NCI-H146 treated with DMSO at 0.1 percent for 48 hours (cell line): ENCODE results near the gene CCNL2.

Experiments
- DNase-seq: peaks from one replicate; lab custom pipeline; 2025; ENCODE audit not compliant: unreplicated experiment; lab: John Stamatoyannopoulos, UW

The CCNL2 gene

DNA sequence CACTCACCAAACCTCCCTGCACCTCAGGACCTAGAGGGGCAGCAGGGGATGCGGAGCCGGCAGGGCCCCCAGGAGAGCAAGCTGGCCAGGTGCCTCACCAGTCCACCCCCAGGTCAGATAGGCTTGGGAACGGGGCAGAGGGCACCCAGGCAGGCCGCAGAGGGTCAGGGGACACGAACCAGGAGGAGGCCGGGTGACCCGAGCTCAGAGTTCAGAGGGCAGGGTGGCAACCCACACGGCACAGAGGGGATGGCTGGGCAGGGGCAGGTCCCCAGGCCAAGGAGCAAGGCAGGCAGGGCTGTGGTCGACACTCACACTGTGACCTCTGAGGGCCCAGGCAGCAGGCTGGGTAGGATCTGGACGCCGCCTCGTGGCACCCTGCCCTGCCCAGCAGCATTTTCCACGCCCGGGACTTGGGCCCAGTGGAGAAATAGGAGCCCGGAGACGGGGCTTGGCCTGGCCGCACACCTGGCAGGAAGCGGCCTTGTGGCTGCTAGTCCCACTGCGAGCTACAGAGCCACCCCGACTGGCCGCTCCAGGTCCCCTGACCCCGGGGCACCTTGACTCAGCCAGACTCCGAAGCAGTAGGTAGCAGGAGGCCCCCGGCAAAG is 55.2 kb downstream of the CCNL2 start:
- no peak for DNase-seq

DNA sequence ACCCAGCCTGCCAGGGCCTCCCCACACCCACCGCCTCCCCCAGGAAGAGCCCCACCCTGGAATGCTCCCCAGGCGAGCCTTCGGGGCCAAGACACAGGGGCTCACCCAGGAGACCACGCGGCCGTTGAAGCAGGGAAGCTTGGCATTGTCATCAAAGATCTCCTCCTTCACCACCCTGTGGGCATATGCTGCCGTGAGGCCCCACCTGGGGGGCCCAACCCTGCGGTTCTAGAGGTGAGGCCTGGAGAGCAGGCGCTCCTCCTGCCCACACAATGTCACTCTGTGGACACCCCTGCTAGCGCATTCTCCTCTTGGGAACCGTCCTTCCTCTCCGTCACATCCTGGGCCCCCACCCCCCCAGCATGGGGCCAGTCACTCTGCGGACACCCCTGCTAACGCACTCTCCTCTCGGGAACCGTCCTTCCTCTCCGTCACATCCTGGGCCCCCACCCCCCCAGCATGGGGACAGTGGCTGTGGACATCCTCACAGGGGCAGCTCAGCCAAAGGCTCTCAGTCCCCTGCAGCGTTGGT is 56.5 kb downstream of the CCNL2 start:
- DNase-seq = no peak

GRCh38 chr1:1342061-1342562 is 57.0 kb downstream of the CCNL2 start:
- no peak for DNase-seq

- no peak for DNase-seq
These were observed 57.5 kb downstream of the CCNL2 start for GRCh38 chr1:1341549-1342021.

- no peak for DNase-seq
These were observed 58.2 kb downstream of the CCNL2 start for GRCh38 chr1:1340791-1341548.

GRCh38 chr1:1340185-1340584 is 59.0 kb downstream of the CCNL2 start:
- DNase-seq = no peak

GRCh38 chr1:1338278-1338677 is 60.9 kb downstream of the CCNL2 start:
- no peak for DNase-seq

GRCh38 chr1:1337793-1338147 is 61.4 kb downstream of the CCNL2 start:
- no peak for DNase-seq

DNA sequence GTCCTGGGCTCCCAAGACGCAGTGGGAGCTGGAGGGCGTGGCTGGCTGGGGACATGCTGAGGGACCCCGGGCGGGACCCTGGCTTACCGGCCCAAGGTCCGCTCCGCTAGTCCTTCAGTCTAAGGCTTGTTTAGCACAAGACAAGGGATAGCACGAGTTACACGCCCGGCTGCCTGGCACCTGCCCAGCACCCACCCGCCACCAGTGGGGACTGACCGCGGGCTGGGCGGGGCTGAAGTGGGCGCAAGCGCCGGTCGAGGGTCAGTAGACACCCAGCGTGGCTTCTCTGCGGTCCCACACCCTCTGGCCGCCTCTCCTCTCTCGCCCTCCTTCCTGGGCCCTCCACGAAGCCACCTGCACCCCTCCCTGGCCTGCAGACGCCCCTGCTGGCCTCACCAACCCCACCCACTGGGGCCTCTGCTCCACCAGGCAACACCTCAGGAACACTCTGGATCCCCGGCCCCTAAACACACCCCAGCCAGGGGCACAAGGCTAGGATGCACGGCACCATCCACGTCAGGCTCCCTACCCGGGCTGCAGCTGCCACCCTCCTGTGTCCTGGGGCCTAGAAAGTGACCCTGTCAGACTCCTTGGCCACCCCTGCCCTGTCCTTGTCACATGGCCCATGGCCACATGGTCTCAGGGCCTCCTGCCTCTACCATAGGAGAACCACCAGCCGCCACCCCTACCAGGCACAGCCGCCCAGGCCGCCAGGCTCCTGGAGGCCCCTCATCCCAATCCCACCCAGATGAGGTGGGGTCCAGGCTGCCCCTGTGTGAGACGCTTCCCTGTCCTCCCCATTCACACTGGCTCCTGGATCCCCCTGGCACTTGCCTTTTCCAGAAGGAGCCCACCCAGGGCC is 62.0 kb downstream of the CCNL2 start:
- DNase-seq = no peak

DNA sequence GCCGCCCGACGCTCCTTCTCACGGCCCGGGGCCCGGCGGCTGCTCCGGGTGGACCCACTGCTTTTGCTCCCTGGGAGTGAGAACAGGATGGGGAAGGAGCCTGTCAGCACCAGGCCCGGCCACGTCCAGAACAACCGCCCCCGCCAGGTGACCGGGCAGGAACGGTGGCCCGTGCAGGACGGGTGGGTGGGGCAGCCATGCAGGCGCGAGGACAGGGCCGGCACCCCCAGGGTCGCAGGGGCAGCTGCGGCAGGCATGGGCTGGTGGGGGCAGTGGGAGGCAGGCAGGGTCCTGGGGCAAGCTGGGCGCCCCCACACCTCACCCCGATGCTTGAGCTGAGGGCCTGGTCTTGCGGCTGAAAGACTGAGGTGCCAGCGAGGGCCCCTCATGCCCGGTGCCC is 62.7 kb downstream of the CCNL2 start:
- no peak for DNase-seq

DNA sequence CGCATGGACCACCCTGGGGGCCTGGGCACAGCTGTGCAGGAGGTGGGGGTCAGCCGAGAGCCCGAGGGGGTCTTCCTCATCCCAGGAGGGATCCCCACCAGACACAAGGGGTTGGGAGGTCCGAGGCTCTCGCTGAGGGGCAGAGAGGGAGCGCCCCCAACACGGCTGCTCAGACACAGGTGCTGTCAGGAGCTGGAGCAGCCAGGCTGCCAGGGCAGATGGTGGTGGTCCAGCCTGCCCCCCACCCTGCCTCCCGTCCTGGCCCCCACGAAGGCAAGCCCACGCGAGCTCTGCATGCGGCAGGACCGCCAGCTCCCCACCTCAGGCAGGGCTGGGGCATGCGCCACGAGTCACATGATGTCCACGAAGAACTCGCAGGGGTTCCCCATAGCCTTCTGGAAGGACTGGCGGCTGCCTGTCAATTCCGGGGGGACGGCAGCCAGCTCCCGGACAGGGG is 63.3 kb downstream of the CCNL2 start:
- DNase-seq = no peak
